Measurements from ENCODE around the gene RAPGEF1.
"Not testable (repeated sequence)": the region's sequence is repeated elsewhere in the genome, so short reads cannot be mapped to it uniquely, and the experiment has no call there.

DNA sequence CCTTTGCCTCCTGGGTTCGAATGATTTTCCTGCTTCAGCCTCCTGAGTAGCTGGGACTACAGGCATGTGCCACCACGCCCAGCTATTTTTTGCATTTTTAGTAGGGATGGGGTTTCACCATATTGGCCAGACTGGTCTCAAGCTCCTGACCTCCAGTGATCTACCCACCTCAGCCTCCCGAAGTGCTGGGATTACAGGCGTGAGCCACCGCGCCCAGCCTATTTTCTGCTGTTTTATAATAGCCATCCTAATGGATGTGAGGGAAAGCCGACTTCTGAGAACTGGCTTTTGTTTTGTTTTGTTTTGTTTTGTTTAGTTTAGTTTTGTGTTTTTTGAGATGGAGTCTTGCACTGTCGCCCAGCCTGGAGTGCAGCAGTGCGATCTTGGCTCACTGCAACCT lies 13.9 kb upstream of the RAPGEF1 start:
- TF ChIP-seq, protein P1, sequence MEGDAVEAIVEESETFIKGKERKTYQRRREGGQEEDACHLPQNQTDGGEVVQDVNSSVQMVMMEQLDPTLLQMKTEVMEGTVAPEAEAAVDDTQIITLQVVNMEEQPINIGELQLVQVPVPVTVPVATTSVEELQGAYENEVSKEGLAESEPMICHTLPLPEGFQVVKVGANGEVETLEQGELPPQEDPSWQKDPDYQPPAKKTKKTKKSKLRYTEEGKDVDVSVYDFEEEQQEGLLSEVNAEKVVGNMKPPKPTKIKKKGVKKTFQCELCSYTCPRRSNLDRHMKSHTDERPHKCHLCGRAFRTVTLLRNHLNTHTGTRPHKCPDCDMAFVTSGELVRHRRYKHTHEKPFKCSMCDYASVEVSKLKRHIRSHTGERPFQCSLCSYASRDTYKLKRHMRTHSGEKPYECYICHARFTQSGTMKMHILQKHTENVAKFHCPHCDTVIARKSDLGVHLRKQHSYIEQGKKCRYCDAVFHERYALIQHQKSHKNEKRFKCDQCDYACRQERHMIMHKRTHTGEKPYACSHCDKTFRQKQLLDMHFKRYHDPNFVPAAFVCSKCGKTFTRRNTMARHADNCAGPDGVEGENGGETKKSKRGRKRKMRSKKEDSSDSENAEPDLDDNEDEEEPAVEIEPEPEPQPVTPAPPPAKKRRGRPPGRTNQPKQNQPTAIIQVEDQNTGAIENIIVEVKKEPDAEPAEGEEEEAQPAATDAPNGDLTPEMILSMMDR (IDR thresholded peaks at IDR 0.05; ENCODE audit: poor library complexity): not testable (repeated sequence)
- TF ChIP-seq EZH2 (IDR thresholded peaks at IDR 0.05; ENCODE audit: borderline replicate concordance); EZH2phosphoT487 (IDR thresholded peaks at IDR 0.05; ENCODE audit: low read depth, severe bottlenecking, unreplicated experiment): not testable (repeated sequence)

Measured in hepatocyte (in vitro differentiated cells).